ENCODE data around the gene MIA2. TPM values are rescaled to one million over a fixed set of nuclear protein-coding genes. Genes with fewer than 3 reads are reported as not detected.

The MIA2 gene
- total RNA-seq, 4 donors from 2014 or later: 13.8 to 19.4 (median 16.7) TPM

DNA sequence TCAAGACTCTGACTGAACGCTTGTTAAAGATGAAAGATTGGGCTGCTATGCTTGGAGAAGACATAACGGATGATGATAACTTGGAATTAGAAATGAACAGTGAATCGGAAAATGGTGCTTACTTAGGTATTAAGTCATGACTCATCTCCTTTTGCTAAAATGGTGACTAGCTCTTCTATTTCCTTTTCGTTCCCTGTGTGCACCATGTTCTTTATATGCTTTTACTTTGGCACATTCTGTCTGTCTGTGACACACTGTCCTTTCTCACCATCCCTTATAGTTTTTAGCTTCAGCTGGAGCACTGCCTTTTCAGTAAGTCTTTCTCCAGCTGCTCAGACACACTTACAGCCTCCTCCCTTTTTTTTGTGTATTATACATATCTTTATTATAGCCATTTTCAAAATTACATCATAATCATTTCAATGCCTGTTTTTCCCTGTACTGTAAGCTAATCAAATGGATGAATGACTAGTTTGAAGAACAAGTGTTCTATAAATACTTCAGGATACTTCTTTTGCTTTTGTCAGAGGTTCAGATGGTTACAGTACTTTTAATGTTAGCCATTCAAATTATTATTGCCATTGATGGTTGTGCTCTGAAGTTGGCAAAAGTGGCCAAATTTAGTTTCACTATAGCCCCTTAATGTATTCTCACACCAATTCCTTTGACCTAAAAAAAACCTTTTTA, 68.6 kb downstream of the MIA2 start:
- DNase-seq (ENCODE audit: low spot score): no peak
- TF ChIP-seq, protein P1, sequence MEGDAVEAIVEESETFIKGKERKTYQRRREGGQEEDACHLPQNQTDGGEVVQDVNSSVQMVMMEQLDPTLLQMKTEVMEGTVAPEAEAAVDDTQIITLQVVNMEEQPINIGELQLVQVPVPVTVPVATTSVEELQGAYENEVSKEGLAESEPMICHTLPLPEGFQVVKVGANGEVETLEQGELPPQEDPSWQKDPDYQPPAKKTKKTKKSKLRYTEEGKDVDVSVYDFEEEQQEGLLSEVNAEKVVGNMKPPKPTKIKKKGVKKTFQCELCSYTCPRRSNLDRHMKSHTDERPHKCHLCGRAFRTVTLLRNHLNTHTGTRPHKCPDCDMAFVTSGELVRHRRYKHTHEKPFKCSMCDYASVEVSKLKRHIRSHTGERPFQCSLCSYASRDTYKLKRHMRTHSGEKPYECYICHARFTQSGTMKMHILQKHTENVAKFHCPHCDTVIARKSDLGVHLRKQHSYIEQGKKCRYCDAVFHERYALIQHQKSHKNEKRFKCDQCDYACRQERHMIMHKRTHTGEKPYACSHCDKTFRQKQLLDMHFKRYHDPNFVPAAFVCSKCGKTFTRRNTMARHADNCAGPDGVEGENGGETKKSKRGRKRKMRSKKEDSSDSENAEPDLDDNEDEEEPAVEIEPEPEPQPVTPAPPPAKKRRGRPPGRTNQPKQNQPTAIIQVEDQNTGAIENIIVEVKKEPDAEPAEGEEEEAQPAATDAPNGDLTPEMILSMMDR (IDR thresholded peaks at IDR 0.05): no peak
- ATAC-seq (ENCODE audit: low FRiP score): no peak

DNA sequence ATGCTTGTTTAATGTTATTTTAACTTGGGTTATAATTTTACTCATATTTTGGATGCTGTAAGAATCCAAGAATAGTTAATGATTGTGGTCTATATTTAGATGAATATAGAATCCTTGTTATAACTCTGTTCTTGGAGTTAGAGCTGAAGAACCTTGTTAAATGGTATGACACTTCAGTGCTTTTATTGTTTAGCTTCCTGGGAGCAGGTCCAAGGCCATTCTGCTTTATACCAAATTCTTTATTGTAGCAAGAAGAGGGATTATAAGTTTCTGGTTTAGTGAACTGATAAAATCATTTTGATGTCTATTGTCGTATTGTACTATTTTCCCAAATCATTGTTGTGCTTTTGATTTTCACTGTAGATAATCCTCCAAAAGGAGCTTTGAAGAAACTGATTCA, 69.4 kb downstream of the MIA2 start:
- ATAC-seq (ENCODE audit: low FRiP score) (no peak), DNase-seq (ENCODE audit: low spot score) (no peak)
- TF ChIP-seq, protein P1 (IDR thresholded peaks at IDR 0.05): no peak

DNA sequence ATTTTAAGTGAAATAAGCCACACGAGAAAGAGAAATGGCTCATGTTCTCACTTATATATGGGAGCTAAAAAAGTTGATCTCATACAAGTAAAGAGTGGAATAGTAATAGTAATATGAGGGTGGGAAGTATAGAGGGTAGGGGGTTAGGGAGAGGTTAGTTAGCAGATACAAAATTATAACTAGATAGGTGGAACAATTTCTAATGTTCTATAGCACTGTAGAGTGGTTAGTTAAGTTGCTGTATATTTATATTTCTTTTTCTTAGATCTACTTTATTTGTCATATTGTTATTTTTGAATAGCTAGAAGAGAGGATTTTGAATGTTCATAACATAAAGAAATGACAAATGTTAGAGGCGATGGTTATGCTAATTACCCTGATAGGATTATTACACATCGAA, 74.1 kb downstream of the MIA2 start:
- TF ChIP-seq, protein P1 (IDR thresholded peaks at IDR 0.05): no peak
- ATAC-seq (ENCODE audit: low FRiP score) (no peak), DNase-seq (ENCODE audit: low spot score) (no peak)

DNA sequence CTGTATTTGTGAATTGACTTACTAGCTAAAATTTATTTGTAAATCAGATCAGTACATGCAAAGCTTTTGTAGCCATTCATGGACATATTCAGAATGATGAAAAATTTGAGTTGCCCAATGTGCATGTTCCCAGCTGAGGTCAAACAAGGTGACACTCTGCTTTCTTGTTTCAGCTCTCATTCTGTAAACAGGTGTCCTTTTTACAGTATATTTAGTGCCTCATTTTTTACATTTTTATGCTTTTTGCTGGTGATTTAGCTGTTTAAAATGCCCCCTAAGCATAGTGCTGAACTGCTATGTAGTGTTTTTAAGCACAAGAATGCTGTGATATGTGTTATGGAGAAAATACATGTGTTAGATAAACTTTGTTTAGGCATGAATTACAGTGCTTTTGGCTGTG, 76.3 kb downstream of the MIA2 start:
- TF ChIP-seq, protein P1 (IDR thresholded peaks at IDR 0.05): no peak
- DNase-seq (ENCODE audit: low spot score) (no peak), ATAC-seq (ENCODE audit: low FRiP score) (no peak)

DNA sequence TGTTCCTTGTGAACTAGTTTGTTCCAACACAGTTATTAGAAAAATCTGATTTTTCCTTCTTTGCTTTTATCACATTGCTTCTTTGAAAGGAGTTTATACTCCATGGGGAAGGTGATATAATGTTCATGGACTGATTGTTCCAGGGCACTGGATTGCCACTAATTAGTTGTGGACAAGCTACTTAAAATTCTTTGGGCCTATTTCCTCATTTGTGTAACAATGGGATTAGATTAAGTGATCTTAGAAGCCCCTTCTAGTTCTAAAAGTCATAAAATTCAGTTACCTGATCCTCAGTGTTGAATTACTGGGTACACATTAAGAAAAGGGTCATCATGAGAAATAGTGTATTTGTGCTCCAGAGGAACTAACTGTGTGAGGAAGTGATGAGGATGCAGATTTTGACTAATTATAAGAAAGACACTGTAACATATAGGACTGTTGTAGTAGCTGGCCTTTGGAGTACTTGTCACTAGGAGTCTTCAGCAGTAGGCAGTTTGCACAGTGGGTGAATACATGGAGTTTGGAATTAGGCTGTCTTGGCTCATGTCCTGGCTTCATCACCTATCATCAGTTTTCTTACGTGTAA, 82.2 kb downstream of the MIA2 start:
- DNase-seq (ENCODE audit: low spot score): no peak
- no peak for ATAC-seq (ENCODE audit: low FRiP score)
- TF ChIP-seq, protein P1 (IDR thresholded peaks at IDR 0.05): no peak

DNA sequence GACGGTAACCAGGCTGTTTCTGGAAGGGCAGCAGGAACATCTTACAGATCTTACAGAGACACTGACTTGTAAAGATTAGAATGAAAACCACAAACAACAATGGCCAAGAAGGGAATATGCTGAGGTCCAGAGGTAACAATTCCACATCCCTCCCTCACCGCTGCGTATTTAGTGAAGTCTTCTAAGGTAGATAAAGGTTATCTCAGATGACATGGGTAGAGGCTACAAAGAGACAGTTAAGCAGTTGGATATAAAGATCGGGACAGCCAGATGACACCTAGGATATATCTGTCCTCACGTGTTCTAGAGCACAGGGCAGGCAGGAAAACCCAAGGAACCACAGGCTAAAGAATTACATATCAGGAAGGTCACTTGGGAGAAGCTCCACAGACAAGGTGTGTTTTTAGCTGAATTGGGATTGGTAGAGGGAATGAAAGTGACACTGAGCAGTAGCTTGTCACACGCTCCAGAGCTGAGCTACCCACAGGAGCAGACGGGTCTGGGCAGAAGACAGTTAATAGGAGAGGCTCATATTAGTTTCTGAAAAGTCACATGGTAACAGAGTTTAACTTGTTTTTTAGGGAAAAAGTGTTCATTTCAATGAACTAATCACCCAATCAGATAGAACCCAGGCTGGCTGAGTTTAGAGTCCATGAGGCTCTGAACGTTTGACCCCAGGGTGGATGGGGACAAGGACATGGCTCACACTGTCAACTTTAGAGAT, 83.3 kb downstream of the MIA2 start:
- TF ChIP-seq, protein P1 (IDR thresholded peaks at IDR 0.05): no peak
- ATAC-seq (ENCODE audit: low FRiP score) (no peak), DNase-seq (ENCODE audit: low spot score) (no peak)

Measured in omental fat pad (tissue), 4 donors.